Lower lobe of right lung (tissue), 2 donors: ENCODE data around the gene EVL. TPM values are rescaled to one million over a fixed set of nuclear protein-coding genes. Genes with fewer than 3 reads are reported as not detected.

Experiments
- ATAC-seq, 2 donors: fragments of 200-7000 bp; cut with Tn5 transposase; one replicate each; pipeline ENCODE4 v1.9.1; 2020 to 2022; ENCODE audit warnings: mild to moderate bottlenecking in 2 of 2, moderate library complexity in 2 of 2
- DNase-seq: peaks from one replicate; pipeline ENCODE4 v3.0.0-alpha.2; 2020
- H3K27ac ChIP-seq: fragments of 200-600 bp; one replicate; pipeline ENCODE4 v1.8.0; 2022
- H3K27me3 ChIP-seq: fragments of 200-600 bp; one replicate; pipeline ENCODE4 v1.8.0; 2022; ENCODE audit warnings: low read depth
- H3K36me3 ChIP-seq: fragments of 200-600 bp; one replicate; pipeline ENCODE4 v1.8.0; 2022; ENCODE audit warnings: mild to moderate bottlenecking
- H3K4me1 ChIP-seq: fragments of 200-600 bp; one replicate; pipeline ENCODE4 v1.8.0; 2022
- H3K4me3 ChIP-seq: fragments of 200-600 bp; one replicate; pipeline ENCODE4 v1.8.0; 2022; ENCODE audit warnings: mild to moderate bottlenecking
- H3K9me3 ChIP-seq: fragments of 200-600 bp; one replicate; pipeline ENCODE4 v1.8.0; 2022
- CTCF ChIP-seq: fragments of 200-600 bp; IDR thresholded peaks from one replicate; pipeline ENCODE4 v1.8.0; 2022; ENCODE audit warnings: antibody characterized with exemption, mild to moderate bottlenecking
- intact Hi-C: fragments of 100-400 bp; cut with DNase I; formaldehyde crosslinking; loops from one replicate; pipeline ENCODE4 v1.11.0; 2022
- total RNA-seq: library from RNA; stranded (reverse); fragmentation: NEBNext Ultra II Directional; extraction: Animal tissue kit (Norgen Biotek cat#: 25700); gene quantifications from one replicate; pipeline ENCODE4 v1.2.1, GENCODE V29; 2021
- donor health status: DM: no; HTN: yes; CAD: no; lungs with severe emphysema.

EVL gene
- total RNA-seq, 1 donor from 2014 or later, result 226 TPM

- Histone ChIP-seq H3K36me3 (peaks cover 56% of the 10 kb centered on the region), H3K4me3 (no peak overlapping the region), H3K27ac (no peak overlapping the region), H3K4me1 (no peaks in the 10 kb centered on the region), H3K9me3 (no peaks in the 10 kb centered on the region), H3K27me3 (no peaks in the 10 kb centered on the region)
- DNase-seq (no peak), ATAC-seq (no peak)
- no peak for TF ChIP-seq CTCF
- intact Hi-C loops, result no loop called here
Measured at GRCh38 chr14:100086361-100086760, 21.1 kb downstream of the EVL start.

- Histone ChIP-seq H3K27me3 (no peaks in the 10 kb centered on the region), H3K36me3 (peaks cover 62% of the 10 kb centered on the region), H3K4me1 (no peaks in the 10 kb centered on the region), H3K27ac (no peak overlapping the region), H3K4me3 (no peak overlapping the region), H3K9me3 (no peaks in the 10 kb centered on the region)
- DNase-seq (no peak), ATAC-seq (no peak)
- no peak for TF ChIP-seq CTCF
- intact Hi-C loops, result no loop called here
Measured at GRCh38 chr14:100088226-100088625, 23.0 kb downstream of the EVL start.

GRCh38 chr14:100091386-100091785, 26.2 kb downstream of the EVL start:
- no peaks in the 10 kb centered on the region for H3K4me1 ChIP-seq
- no peak for TF ChIP-seq CTCF
- DNase-seq, result no peak
- no peak overlapping the region for H3K27ac ChIP-seq
- ATAC-seq, result no peak
- H3K4me3 ChIP-seq, result no peak overlapping the region
- peaks cover 42% of the 10 kb centered on the region for H3K36me3 ChIP-seq
- no peaks in the 10 kb centered on the region for H3K27me3 ChIP-seq
- intact Hi-C loops, result no loop called here
- H3K9me3 ChIP-seq, result no peaks in the 10 kb centered on the region

- H3K9me3 ChIP-seq, result no peaks in the 10 kb centered on the region
- no peak for TF ChIP-seq CTCF
- DNase-seq (no peak), ATAC-seq (no peak)
- H3K36me3 ChIP-seq, result peaks cover 40% of the 10 kb centered on the region
- no peak overlapping the region for H3K4me3 ChIP-seq
- H3K4me1 ChIP-seq, result no peaks in the 10 kb centered on the region
- H3K27me3 ChIP-seq, result no peaks in the 10 kb centered on the region
- H3K27ac ChIP-seq, result no peak overlapping the region
- intact Hi-C loops, result no loop called here
Measured at GRCh38 chr14:100092832-100093231, 27.6 kb downstream of the EVL start.

GRCh38 chr14:100093319-100093718, 28.1 kb downstream of the EVL start:
- no peak for TF ChIP-seq CTCF
- no peak for DNase-seq

GRCh38 chr14:100096656-100097055, 31.4 kb downstream of the EVL start:
- H3K27me3 ChIP-seq, result no peaks in the 10 kb centered on the region
- ATAC-seq (no peak), DNase-seq (no peak)
- no peak overlapping the region for H3K27ac ChIP-seq
- no peak for TF ChIP-seq CTCF
- H3K4me1 ChIP-seq, result no peaks in the 10 kb centered on the region
- H3K9me3 ChIP-seq, result no peaks in the 10 kb centered on the region
- peaks cover 32% of the 10 kb centered on the region for H3K36me3 ChIP-seq
- intact Hi-C loops, result no loop called here
- H3K4me3 ChIP-seq, result no peak overlapping the region

More at GRCh38 chr14:100093319-100093718, 28.1 kb downstream of the EVL start:
- peaks cover 41% of the 10 kb centered on the region for H3K36me3 ChIP-seq
- no peaks in the 10 kb centered on the region for H3K9me3 ChIP-seq
- H3K4me1 ChIP-seq, result no peaks in the 10 kb centered on the region
- H3K27me3 ChIP-seq, result no peaks in the 10 kb centered on the region
- no peak for ATAC-seq
- no peak overlapping the region for H3K4me3 ChIP-seq
- intact Hi-C loops, result no loop called here
- H3K27ac ChIP-seq, result no peak overlapping the region
